HFFc6 (cell line): ENCODE measurements around the gene FBN1. TPM values are rescaled to one million over a fixed set of nuclear protein-coding genes. Genes with fewer than 3 reads are reported as not detected.

Experiments
- DNase-seq: peaks from one replicate; pipeline ENCODE4 v3.0.0-alpha.2; 2018
- H3K27ac Mint-ChIP-seq: 2 replicates; pipeline ENCODE4 v1.8.0; 2020; ENCODE audit warnings: mild to moderate bottlenecking, mixed read lengths
- H3K27me3 Mint-ChIP-seq: 2 replicates; pipeline ENCODE4 v1.8.0; 2021; ENCODE audit warnings: mild to moderate bottlenecking, moderate library complexity, mixed read lengths; ENCODE audit not compliant: insufficient read depth
- H3K36me3 Mint-ChIP-seq: 2 replicates; pipeline ENCODE4 v1.8.0; 2021; ENCODE audit warnings: low read depth, mixed read lengths
- H3K4me1 Mint-ChIP-seq: 2 replicates; pipeline ENCODE4 v1.8.0; 2020; ENCODE audit warnings: low read depth, mixed read lengths
- H3K4me3 Mint-ChIP-seq: 2 replicates; pipeline ENCODE4 v1.8.0; 2020; ENCODE audit warnings: mild to moderate bottlenecking, moderate library complexity, mixed read lengths
- H3K9me3 Mint-ChIP-seq: 2 replicates; pipeline ENCODE4 v1.8.0; 2020; ENCODE audit warnings: mild to moderate bottlenecking, mixed read lengths
- CTCF ChIP-seq: fragments of 200-600 bp; sonication (generic); IDR thresholded peaks from 2 replicates; pipeline ENCODE4 v1.5.0; 2021; ENCODE audit warnings: antibody characterized with exemption, mild to moderate bottlenecking
- total RNA-seq, 6 experiments: library from RNA; stranded (reverse); fragmentation: NEBNext Ultra II Directional; extraction: Animal tissue kit (Norgen Biotek cat#: 25700); gene quantifications; 2 replicates in 1 of 6; 3 replicates in 5 of 6; pipeline ENCODE4 v1.2.3, GENCODE V29; 2021

Gene FBN1
- total RNA-seq, 6 experiments from 2014 or later: 584 to 754 (median 609) TPM

DNA sequence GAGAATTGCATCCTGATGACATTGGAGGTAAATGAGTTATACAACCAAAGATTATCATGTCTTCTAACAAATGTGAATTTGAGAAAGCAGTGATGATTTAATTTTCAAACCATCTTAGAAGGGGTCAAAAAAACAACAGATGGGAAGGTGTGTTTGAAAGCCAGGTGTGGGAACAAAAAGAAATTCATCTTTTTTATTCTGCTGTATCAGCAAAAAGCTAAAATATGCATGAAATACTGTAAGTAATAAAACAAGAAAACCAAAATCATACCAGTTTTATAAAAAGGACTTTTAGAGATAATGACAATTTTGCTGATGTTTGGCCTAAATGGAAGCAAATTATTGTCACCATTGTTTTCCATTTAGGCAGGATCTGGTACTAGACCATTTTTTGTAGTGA, 145.5 kb downstream of the FBN1 start:
- Mint-ChIP-seq H3K36me3 (peaks cover 76% of the 10 kb centered on the region), H3K27ac (peak overlapping the region; percentile 64), H3K4me3 (peak overlapping the region; percentile 32; the same call in 1 of the 2 replicates), H3K9me3 (no peaks in the 10 kb centered on the region; the same call in 1 of the 2 replicates), H3K27me3 (peaks cover 15% of the 10 kb centered on the region), H3K4me1 (peaks cover 64% of the 10 kb centered on the region)
- no peak for TF ChIP-seq CTCF
- no peak for DNase-seq

DNA sequence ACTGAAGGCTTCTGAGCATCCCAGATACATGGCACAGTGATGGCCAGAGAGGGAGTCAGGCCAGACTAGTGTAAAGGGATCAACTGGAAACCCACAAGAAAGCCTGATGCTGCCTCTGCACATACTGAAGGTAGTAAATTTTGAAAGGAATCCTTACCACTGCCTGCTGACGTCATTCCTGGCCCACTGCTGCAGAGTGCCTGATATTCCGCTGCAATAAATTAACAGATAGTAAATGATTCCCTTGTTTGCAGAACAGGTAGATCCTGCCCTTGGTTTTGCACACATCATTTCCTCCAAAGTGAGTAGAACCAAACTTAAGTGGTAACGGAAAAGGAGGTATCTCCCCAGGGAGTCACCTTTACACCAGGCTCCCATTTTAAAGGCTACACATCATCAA, 146.7 kb downstream of the FBN1 start:
- Mint-ChIP-seq H3K36me3 (peaks cover 75% of the 10 kb centered on the region), H3K27me3 (peaks cover 15% of the 10 kb centered on the region), H3K9me3 (no peaks in the 10 kb centered on the region; the same call in 1 of the 2 replicates), H3K4me1 (peaks cover 75% of the 10 kb centered on the region), H3K27ac (peak overlapping the region; percentile 64), H3K4me3 (no peak overlapping the region)
- DNase-seq: no peak
- no peak for TF ChIP-seq CTCF

DNA sequence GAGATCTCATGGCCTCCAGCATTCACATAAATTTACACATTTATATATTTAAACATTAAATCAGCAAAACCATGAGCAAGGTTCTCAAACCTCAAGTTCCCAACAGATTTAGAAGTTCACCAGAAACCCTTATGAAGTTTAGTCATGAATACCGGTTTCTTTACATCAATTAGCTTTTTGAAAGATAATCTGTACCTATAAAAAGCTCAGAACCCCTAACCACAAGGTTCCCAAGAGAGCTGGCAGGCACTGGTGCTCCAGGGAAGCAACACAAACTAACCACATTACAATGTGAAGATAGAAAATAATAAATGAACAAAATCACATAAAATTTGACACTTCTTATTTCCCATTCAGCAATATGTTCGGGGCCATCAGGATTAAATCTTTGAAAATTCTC, 150.9 kb downstream of the FBN1 start:
- Mint-ChIP-seq H3K4me3 (peak overlapping the region; percentile 77), H3K27me3 (peaks cover 23% of the 10 kb centered on the region), H3K36me3 (peaks cover 72% of the 10 kb centered on the region), H3K4me1 (peaks cover 71% of the 10 kb centered on the region), H3K27ac (peak overlapping the region; percentile 95), H3K9me3 (no peaks in the 10 kb centered on the region; the same call in 1 of the 2 replicates)
- peak; percentile 26 for DNase-seq
- TF ChIP-seq CTCF: no peak

GRCh38 chr15:48493763-48494225, 151.7 kb downstream of the FBN1 start:
- H3K9me3 Mint-ChIP-seq: no peaks in the 10 kb centered on the region; the same call in 1 of the 2 replicates
- H3K4me1 Mint-ChIP-seq: peaks cover 64% of the 10 kb centered on the region
- no peak for DNase-seq
- peak overlapping the region; percentile 95 for H3K27ac Mint-ChIP-seq
- H3K36me3 Mint-ChIP-seq: peaks cover 71% of the 10 kb centered on the region
- peak overlapping the region; percentile 77 for H3K4me3 Mint-ChIP-seq
- peaks cover 23% of the 10 kb centered on the region for H3K27me3 Mint-ChIP-seq
- TF ChIP-seq CTCF: no peak

GRCh38 chr15:48493084-48493762, 152.3 kb downstream of the FBN1 start:
- peaks cover 61% of the 10 kb centered on the region for H3K4me1 Mint-ChIP-seq
- H3K36me3 Mint-ChIP-seq: peaks cover 69% of the 10 kb centered on the region
- no peaks in the 10 kb centered on the region; the same call in 1 of the 2 replicates for H3K9me3 Mint-ChIP-seq
- peak overlapping the region; percentile 95 for H3K27ac Mint-ChIP-seq
- H3K27me3 Mint-ChIP-seq: peaks cover 24% of the 10 kb centered on the region
- no peak for TF ChIP-seq CTCF
- DNase-seq: peak; percentile 96
- H3K4me3 Mint-ChIP-seq: peak overlapping the region; percentile 77
